T follicular helper cell (primary cell): ENCODE measurements around the gene GRIA2.
"Not testable (repeated sequence)": the region's sequence is repeated elsewhere in the genome, so short reads cannot be mapped to it uniquely, and the experiment has no call there.

Experiments used
- DNase-seq: peaks from one replicate; pipeline ENCODE4 v3.0.0-alpha.2; 2020; ENCODE audit warnings: low read depth
- total RNA-seq, 2 experiments: gene quantifications; one replicate each; lab custom pipeline; 2026; lab: John Stamatoyannopoulos, UW

The GRIA2 gene
- total RNA-seq, result 0 reads per million in 2 experiments

- DNase-seq, result no peak
Observed at GRCh38 chr4:157220371-157220881, at the start of gene GRIA2. Gene GRIA2, plus strand, starts transcription at chr4:157220728. Its CDS starts 315 bp downstream, at chr4:157221043.

- DNase-seq, result no peak
Observed at GRCh38 chr4:157172011-157172410, 48.5 kb upstream of the GRIA2 start.

- not testable (repeated sequence) for DNase-seq
Observed at GRCh38 chr4:157180268-157180667, 40.3 kb upstream of the GRIA2 start.

GRCh38 chr4:157184300-157184699 lies 36.2 kb upstream of the GRIA2 start:
- DNase-seq, result no peak

- DNase-seq, result no peak
Observed at GRCh38 chr4:157185363-157185762, 35.2 kb upstream of the GRIA2 start.

GRCh38 chr4:157195374-157195773 lies 25.2 kb upstream of the GRIA2 start:
- no peak for DNase-seq

- no peak for DNase-seq
Observed at GRCh38 chr4:157196046-157196445, 24.5 kb upstream of the GRIA2 start.

- no peak for DNase-seq
Observed at GRCh38 chr4:157204634-157205244, 15.8 kb upstream of the GRIA2 start.

GRCh38 chr4:157217708-157218107 lies 2.8 kb upstream of the GRIA2 start:
- DNase-seq, result no peak

GRCh38 chr4:157219711-157220370 lies 687 bp upstream of the GRIA2 start:
- DNase-seq, result no peak

GRCh38 chr4:157221426-157221894 lies 932 bp downstream of the GRIA2 start:
- DNase-seq, result no peak

- no peak for DNase-seq
Observed at GRCh38 chr4:157221895-157222770, 1.6 kb downstream of the GRIA2 start.

- no peak for DNase-seq
Observed at GRCh38 chr4:157222771-157223160, 2.2 kb downstream of the GRIA2 start.

- no peak for DNase-seq
Observed at GRCh38 chr4:157223456-157223855, 2.9 kb downstream of the GRIA2 start.

- no peak for DNase-seq
Observed at GRCh38 chr4:157225096-157225495, 4.6 kb downstream of the GRIA2 start.

- DNase-seq, result no peak
Observed at GRCh38 chr4:157226035-157226434, 5.5 kb downstream of the GRIA2 start.

- DNase-seq, result no peak
Observed at GRCh38 chr4:157226601-157227000, 6.1 kb downstream of the GRIA2 start.

GRCh38 chr4:157231525-157231924 lies 11.0 kb downstream of the GRIA2 start:
- DNase-seq, result no peak

- DNase-seq, result no peak
Observed at GRCh38 chr4:157242871-157243270, 22.3 kb downstream of the GRIA2 start.

- no peak for DNase-seq
Observed at GRCh38 chr4:157244348-157244747, 23.8 kb downstream of the GRIA2 start.

- DNase-seq, result no peak
Observed at GRCh38 chr4:157245351-157245750, 24.8 kb downstream of the GRIA2 start.

- no peak for DNase-seq
Observed at GRCh38 chr4:157246964-157247363, 26.4 kb downstream of the GRIA2 start.
